ENCODE measurements around the gene EXD2.

DNA sequence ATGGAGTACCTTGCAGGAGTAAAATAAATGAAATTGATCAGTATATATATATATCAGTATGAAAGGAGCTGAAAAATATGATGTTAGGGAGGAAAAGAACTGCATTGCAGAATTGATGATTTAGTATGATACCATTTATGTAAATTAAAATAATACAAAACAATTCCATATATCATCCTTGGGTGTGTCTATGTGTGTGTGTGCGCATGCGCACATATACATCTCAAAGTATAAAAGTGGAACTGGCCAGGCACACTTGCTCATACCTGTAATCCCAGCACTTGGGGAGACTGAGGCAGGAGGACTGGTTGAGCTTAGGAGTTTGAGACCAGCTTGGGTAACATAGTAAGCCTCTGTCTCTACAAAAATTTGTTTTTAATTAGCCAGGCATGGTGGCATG, 84.0 kb downstream of the EXD2 start:
- TF ChIP-seq EZH2 (IDR thresholded peaks at IDR 0.05; ENCODE audit: insufficient read depth, poor library complexity, severe bottlenecking): no peak
- TF ChIP-seq EZH2phosphoT487 (IDR thresholded peaks at IDR 0.05; ENCODE audit: insufficient read depth, low read depth): no peak

Data from GM23248 (cell line).